HepG2 (cell line): ENCODE measurements around the gene NFATC3. TPM values are rescaled to one million over a fixed set of nuclear protein-coding genes. Genes with fewer than 3 reads are reported as not detected.
A peak's percentile ranks its signal among the peaks of the same experiment; 100 is the strongest.

ENCODE experiments used
- ARID2 ChIP-seq: sonication (generic); formaldehyde crosslinking; IDR thresholded peaks from 2 replicates; pipeline ENCODE4 v1.8.1; 2022; ENCODE audit warnings: mild to moderate bottlenecking, missing genetic modification reagents, borderline replicate concordance
- ATF7 ChIP-seq, 2 experiments: fragments of 450-650 bp in 1 of 2; sonication (generic) in 1 of 2; formaldehyde crosslinking in 1 of 2; IDR thresholded peaks; 2 replicates each; pipeline versions ENCODE4 v1.4.0 to v1.6.1; 2016 to 2020; ENCODE audit warnings: antibody characterized with exemption in 1 of 2, mild to moderate bottlenecking in 1 of 2, missing genetic modification reagents in 1 of 2
- CCDC6 ChIP-seq: sonication (generic); formaldehyde crosslinking; IDR thresholded peaks from 2 replicates; pipeline ENCODE4 v1.8.1; 2022; ENCODE audit warnings: mild to moderate bottlenecking, missing genetic modification reagents, moderate library complexity
- CHD2 ChIP-seq: IDR thresholded peaks from 2 replicates; pipeline ENCODE4 v1.6.1; 2011; ENCODE audit warnings: low read depth, low read length, improper control_type of control experiment
- FOSL1 ChIP-seq: sonication (generic); formaldehyde crosslinking; IDR thresholded peaks from 2 replicates; pipeline ENCODE4 v1.9.0; 2021; ENCODE audit warnings: missing genetic modification reagents, borderline replicate concordance
- FUBP1 ChIP-seq: sonication (generic); formaldehyde crosslinking; IDR thresholded peaks from 2 replicates; pipeline ENCODE4 v1.5.1; 2020; ENCODE audit warnings: missing genetic modification reagents, mild to moderate bottlenecking, borderline replicate concordance
- HOXA7 ChIP-seq: sonication (generic); formaldehyde crosslinking; IDR thresholded peaks from 2 replicates; pipeline ENCODE4 v1.8.1; 2022; ENCODE audit warnings: mild to moderate bottlenecking, missing genetic modification reagents, moderate library complexity
- ISL2 ChIP-seq: sonication (generic); formaldehyde crosslinking; IDR thresholded peaks from 2 replicates; pipeline ENCODE4 v1.5.0; 2020; ENCODE audit warnings: missing genetic modification reagents
- MED13 ChIP-seq: sonication (generic); formaldehyde crosslinking; IDR thresholded peaks from 2 replicates; pipeline ENCODE4 v1.5.0; 2020; ENCODE audit warnings: missing genetic modification reagents
- PAX8 ChIP-seq: sonication (generic); formaldehyde crosslinking; IDR thresholded peaks from 2 replicates; pipeline ENCODE4 v1.8.0; 2022; ENCODE audit warnings: mild to moderate bottlenecking, missing genetic modification reagents, borderline replicate concordance
- SRSF9 ChIP-seq: fragments of 200-400 bp; formaldehyde crosslinking; IDR thresholded peaks from 2 replicates; pipeline ENCODE4 v1.6.1; 2018; ENCODE audit warnings: borderline replicate concordance, mild to moderate bottlenecking, low read depth, low read length; ENCODE audit not compliant: insufficient read depth, poor library complexity, severe bottlenecking
- THYN1 ChIP-seq: sonication (generic); formaldehyde crosslinking; IDR thresholded peaks from 2 replicates; pipeline ENCODE4 v1.8.1; 2023; ENCODE audit warnings: low read depth, mild to moderate bottlenecking, moderate library complexity, missing genetic modification reagents, borderline replicate concordance
- TP53 ChIP-seq: sonication (generic); formaldehyde crosslinking; conservative IDR thresholded peaks from 2 replicates; pipeline ENCODE4 v1.4.0; 2020; ENCODE audit warnings: missing genetic modification reagents
- ZBTB26 ChIP-seq: IDR thresholded peaks from 2 replicates; pipeline ENCODE4 v1.6.1; 2016; ENCODE audit warnings: missing compliant biosample characterization, missing genetic modification reagents, borderline replicate concordance
- ZBTB33 ChIP-seq: sonication (generic); formaldehyde crosslinking; IDR thresholded peaks from 2 replicates; pipeline ENCODE4 v1.4.0; 2020; ENCODE audit warnings: missing genetic modification reagents
- ZFP90 ChIP-seq: sonication (generic); formaldehyde crosslinking; IDR thresholded peaks from 2 replicates; pipeline ENCODE4 v1.8.0; 2022; ENCODE audit warnings: missing genetic modification reagents, mild to moderate bottlenecking, inconsistent platforms, borderline replicate concordance
- ZNF281 ChIP-seq: sonication (generic); formaldehyde crosslinking; IDR thresholded peaks from 2 replicates; pipeline ENCODE4 v1.4.0; 2020; ENCODE audit warnings: missing genetic modification reagents, borderline replicate concordance
- ZNF30 ChIP-seq: sonication (generic); formaldehyde crosslinking; IDR thresholded peaks from 2 replicates; pipeline ENCODE4 v1.5.0; 2020; ENCODE audit warnings: mild to moderate bottlenecking, missing genetic modification reagents
- ZNF33A ChIP-seq: sonication (generic); formaldehyde crosslinking; IDR thresholded peaks from 2 replicates; pipeline ENCODE4 v1.5.1; 2020; ENCODE audit warnings: missing genetic modification reagents, mild to moderate bottlenecking, moderate library complexity, borderline replicate concordance
- polyA plus RNA-seq, 8 experiments: library from polyadenylated mRNA; depleted of rRNA in 3 of 8; stranded (reverse) in 7 of 8; unstranded in 1 of 8; fragments of >200 nt; fragmentation: Illumina TruSeq in 4 of 8; extraction: Trizol in 4 of 8; gene quantifications; 2 replicates each; pipeline versions ENCODE4 v1.2.1 to v1.2.3, GENCODE V29; 2011 to 2016; ENCODE audit warnings: low read depth in 4 of 8, missing spikeins in 1 of 8, mixed read lengths in 1 of 8; ENCODE audit not compliant: insufficient read depth in 1 of 8
- total RNA-seq, 5 experiments: library from RNA; depleted of rRNA; stranded (reverse); fragments of >200 nt; fragmentation: Illumina TruSeq; extraction: Trizol; gene quantifications; 2 replicates each; pipeline ENCODE4 v1.2.3, GENCODE V29; 2016; ENCODE audit warnings: low read depth in 1 of 5

NFATC3 gene
- total and polyA plus RNA-seq, 2 of the 13 experiments (the other 11 are each of a cell fraction or from before 2014, with no cell fraction given): 52.6 to 62.7 TPM

GRCh38 chr16:68244903-68245853, 160.0 kb downstream of the NFATC3 start, which contains the start of gene PLA2G15 (continued):
- 0 out of 2 replicates have a peak, but pooled peaks have one; percentile 2 for TF ChIP-seq ZBTB33 (CRISPR knock-in tag)
- TF ChIP-seq FOSL1: no peak
- no peak for TF ChIP-seq ATF7 (IDR thresholded peaks at IDR 0.05)
- TF ChIP-seq ATF7 (CRISPR knock-in tag; IDR thresholded peaks at IDR 0.05): 0 out of 2 replicates have a peak, but pooled peaks have one; percentile 48
- TF ChIP-seq ARID2 (CRISPR knock-in tag): peak; percentile 93; the same call in 1 of the 2 replicates
- no peak for TF ChIP-seq THYN1 (CRISPR knock-in tag)
- peak; percentile 48 for TF ChIP-seq ISL2 (CRISPR knock-in tag)
- no peak for TF ChIP-seq TP53 (CRISPR knock-in tag)
- TF ChIP-seq HOXA7 (CRISPR knock-in tag): no peak
- 0 out of 2 replicates have a peak, but pooled peaks have one; percentile 55 for TF ChIP-seq CHD2
- TF ChIP-seq ZBTB26 (CRISPR knock-in tag): 0 out of 2 replicates have a peak, but pooled peaks have one; percentile 15
- TF ChIP-seq ZNF281 (CRISPR knock-in tag): peak; percentile 84
- no peak for TF ChIP-seq ZNF33A
- TF ChIP-seq FUBP1 (CRISPR knock-in tag): no peak
- peak; percentile 41; the same call in 1 of the 2 replicates for TF ChIP-seq CCDC6 (CRISPR knock-in tag)
- TF ChIP-seq ZNF30: no peak
- TF ChIP-seq ZFP90 (CRISPR knock-in tag): peak; percentile 88
- TF ChIP-seq PAX8 (CRISPR knock-in tag): no peak
- 0 out of 2 replicates have a peak, but pooled peaks have one; percentile 65 for TF ChIP-seq MED13
- TF ChIP-seq SRSF9: no peak
